ENCODE measurements around the gene RMDN2. TPM values are rescaled to one million over a fixed set of nuclear protein-coding genes. Genes with fewer than 3 reads are reported as not detected.

The RMDN2 gene, protein sequence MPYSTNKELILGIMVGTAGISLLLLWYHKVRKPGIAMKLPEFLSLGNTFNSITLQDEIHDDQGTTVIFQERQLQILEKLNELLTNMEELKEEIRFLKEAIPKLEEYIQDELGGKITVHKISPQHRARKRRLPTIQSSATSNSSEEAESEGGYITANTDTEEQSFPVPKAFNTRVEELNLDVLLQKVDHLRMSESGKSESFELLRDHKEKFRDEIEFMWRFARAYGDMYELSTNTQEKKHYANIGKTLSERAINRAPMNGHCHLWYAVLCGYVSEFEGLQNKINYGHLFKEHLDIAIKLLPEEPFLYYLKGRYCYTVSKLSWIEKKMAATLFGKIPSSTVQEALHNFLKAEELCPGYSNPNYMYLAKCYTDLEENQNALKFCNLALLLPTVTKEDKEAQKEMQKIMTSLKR
- 3.7 and 4.1 TPM in 2 replicates for total RNA-seq

DNA sequence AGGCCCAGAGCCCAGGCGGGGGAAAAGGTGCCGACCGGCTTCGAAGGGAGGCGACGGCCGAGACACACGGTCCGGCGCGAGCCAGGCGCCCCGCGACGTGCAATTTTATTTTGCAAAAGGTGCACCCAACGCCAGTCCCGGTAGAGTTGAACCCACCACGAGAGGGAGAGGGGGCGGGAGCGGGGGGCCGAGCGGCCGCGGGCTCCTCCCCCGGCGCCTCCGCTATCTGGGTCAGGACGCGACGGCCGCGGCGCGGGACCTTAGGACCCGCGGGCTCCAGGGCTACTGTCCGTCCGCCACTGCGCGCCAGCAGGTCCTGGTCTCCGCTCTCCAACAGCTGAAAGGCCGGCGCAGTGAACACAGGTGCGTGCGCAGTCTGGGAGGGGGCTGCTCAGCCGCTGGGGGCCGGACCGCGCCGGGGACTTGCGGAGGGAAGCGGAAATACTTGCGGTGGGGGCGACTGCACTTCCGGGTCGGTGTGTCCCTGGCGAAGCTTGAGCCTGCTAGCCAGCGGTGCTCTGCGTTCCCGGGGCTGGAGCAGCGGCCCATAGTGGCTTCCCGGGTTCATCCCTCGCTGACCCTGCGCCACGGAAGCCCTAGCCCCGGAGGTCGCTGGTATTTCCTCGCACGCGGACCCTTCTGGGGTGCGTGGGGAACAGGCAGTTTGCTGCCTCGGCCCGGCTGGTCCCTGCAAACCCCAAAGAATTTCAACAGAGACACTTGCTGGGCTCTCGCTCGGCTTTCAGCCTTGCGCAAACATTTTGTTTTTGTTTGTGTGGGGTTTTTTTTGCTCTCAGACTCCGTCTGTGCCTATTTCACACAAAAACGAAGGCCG, at the start of gene RMDN2:
Gene RMDN2, plus strand, starts transcription at position 225 of the 835 bp plus-strand sequence. CDS start 3,991 bp downstream, outside the sequence.

Other genes with a start within 250 kb of the RMDN2 start
- gene CYP1B1, start 150.9 kb downstream of the RMDN2 start, total RNA-seq: 53.8 and 56.9 TPM in 2 replicates

All from airway epithelial cell (primary cell).